Esophagus muscularis mucosa (tissue), 4 donors: ENCODE data around the gene HHIPL1.

Source experiments
- CTCF ChIP-seq, 3 experiments: fragments of 200-600 bp in 2 of 3; fragments of 450-650 bp in 1 of 3; sonication (generic) in 2 of 3; IDR thresholded peaks; one replicate each; pipeline ENCODE4 v1.5.1; 2017 to 2019; ENCODE audit warnings: antibody characterized with exemption in 3 of 3, mild to moderate bottlenecking in 2 of 3, moderate library complexity in 1 of 3
- EP300 ChIP-seq: sonication (generic); formaldehyde crosslinking; IDR thresholded peaks from one replicate; pipeline ENCODE4 v1.6.1; 2017; ENCODE audit warnings: antibody characterized with exemption
- POLR2A ChIP-seq: fragments of 450-650 bp; IDR thresholded peaks from one replicate; pipeline ENCODE4 v1.6.1; 2017; ENCODE audit warnings: antibody characterized with exemption, moderate library complexity, mild to moderate bottlenecking, low read depth
- POLR2AphosphoS5 ChIP-seq, 2 donors: sonication (generic); formaldehyde crosslinking; IDR thresholded peaks; one replicate each; pipeline ENCODE4 v1.6.1; 2017; ENCODE audit warnings: antibody characterized with exemption in 2 of 2

- TF ChIP-seq CTCF (IDR thresholded peaks at IDR 0.05): no peak
- TF ChIP-seq POLR2AphosphoS5 (IDR thresholded peaks at IDR 0.05): no peak
- no peak for TF ChIP-seq POLR2A
- TF ChIP-seq EP300: no peak
Observed at GRCh38 chr14:99703381-99703780, 58.5 kb downstream of the HHIPL1 start.
